Measurements from ENCODE around the gene AP1G2.

DNA sequence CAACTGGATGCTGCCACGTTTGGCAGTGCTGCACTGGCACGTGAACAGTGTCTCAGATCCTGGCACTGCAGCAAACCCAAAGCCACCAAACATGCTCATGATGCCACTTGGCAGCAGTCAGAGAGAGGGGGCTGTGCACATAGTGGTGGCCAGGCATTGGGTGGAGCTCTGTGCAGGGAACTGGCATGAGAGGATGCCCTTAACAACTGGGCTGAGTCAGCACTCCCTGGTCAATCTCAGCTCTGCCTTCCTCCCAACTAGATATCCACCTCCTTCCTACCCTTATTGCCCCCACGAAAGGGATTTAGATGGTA lies 53.0 kb downstream of the AP1G2 start:
- TF ChIP-seq CTCF (IDR thresholded peaks at IDR 0.05) = no peak
- TF ChIP-seq POLR2A (IDR thresholded peaks at IDR 0.05) = no peak
